Cardiac fibroblast (primary cell): ENCODE data around the gene HSD17B11.
"Not testable (repeated sequence)": the region's sequence is repeated elsewhere in the genome, so short reads cannot be mapped to it uniquely, and the experiment has no call there.

Experiments
- DNase-seq, 2 donors: peaks; one replicate each; pipeline versions ENCODE4 v3.0.0 to v3.0.0-alpha.2; 2010; ENCODE audit warnings: low read depth in 2 of 2
- H3K4me3 ChIP-seq, 2 donors: replicated peaks in 1 of 2; 1 replicate in 1 of 2; 2 replicates in 1 of 2; pipeline ENCODE4 v1.5.1; 2011; ENCODE audit warnings: low read depth in 2 of 2, low read length in 2 of 2, mild to moderate bottlenecking in 2 of 2, moderate library complexity in 1 of 2
- TF ChIP-seq, protein P1 (sequence below): IDR thresholded peaks from one replicate; pipeline ENCODE4 v1.5.1; 2011; ENCODE audit warnings: low read depth, mild to moderate bottlenecking, low read length, inconsistent platforms

Gene HSD17B11

DNA sequence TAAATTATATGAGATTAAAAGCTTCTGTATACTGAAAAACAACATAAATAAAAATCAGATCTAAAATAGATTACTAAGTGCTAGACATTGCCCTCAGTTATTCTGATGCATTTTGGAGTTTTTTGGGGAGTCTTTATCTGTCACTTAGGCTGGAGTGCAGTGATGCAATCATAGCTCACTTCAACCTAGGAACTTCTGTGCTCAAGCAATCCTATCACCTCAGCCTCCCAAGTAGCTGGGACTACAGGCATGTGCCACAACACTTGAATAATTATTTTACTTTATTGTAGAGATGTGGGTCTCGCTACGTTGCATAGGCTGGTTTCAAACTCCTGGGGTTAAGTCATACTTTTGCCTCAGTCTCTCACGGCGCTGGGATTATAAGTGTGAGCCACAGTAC is 31.7 kb downstream of the HSD17B11 start:
- TF ChIP-seq, protein P1, sequence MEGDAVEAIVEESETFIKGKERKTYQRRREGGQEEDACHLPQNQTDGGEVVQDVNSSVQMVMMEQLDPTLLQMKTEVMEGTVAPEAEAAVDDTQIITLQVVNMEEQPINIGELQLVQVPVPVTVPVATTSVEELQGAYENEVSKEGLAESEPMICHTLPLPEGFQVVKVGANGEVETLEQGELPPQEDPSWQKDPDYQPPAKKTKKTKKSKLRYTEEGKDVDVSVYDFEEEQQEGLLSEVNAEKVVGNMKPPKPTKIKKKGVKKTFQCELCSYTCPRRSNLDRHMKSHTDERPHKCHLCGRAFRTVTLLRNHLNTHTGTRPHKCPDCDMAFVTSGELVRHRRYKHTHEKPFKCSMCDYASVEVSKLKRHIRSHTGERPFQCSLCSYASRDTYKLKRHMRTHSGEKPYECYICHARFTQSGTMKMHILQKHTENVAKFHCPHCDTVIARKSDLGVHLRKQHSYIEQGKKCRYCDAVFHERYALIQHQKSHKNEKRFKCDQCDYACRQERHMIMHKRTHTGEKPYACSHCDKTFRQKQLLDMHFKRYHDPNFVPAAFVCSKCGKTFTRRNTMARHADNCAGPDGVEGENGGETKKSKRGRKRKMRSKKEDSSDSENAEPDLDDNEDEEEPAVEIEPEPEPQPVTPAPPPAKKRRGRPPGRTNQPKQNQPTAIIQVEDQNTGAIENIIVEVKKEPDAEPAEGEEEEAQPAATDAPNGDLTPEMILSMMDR = no peak
- no peak overlapping the region for H3K4me3 ChIP-seq
- DNase-seq = no peak

DNA sequence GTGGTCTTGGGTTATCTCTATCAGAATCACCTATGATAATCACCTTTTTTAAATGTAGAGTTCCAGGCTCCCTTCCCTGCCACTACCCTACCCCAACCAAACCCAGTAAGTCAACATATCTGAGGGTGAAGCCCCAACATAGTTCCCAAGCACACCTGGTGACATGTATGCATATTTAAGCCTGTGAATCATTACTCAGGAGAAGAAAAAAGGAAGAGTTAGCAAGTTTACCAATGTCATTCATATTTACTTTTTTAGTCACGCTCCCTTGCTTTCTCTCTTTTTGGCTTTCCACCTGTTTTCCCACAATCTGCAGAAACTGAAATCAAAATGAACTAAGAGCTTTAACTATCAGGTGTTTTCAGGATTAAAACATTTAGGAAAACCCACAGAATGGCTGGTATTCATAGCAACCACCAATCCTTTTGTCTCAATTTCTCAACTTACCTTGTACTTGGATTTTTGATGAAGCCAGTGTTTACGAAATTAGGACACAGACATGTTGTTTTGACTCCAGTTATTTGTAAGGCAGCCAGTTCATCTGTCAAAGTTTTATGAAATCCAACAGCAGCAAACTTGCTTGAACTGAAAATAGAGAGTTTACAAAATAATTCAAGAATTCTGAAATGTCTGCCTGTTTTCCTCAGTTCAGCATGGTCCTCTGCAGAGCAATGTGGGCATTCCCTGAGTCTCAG is 34.0 kb downstream of the HSD17B11 start:
- TF ChIP-seq, protein P1 = no peak
- DNase-seq = no peak

DNA sequence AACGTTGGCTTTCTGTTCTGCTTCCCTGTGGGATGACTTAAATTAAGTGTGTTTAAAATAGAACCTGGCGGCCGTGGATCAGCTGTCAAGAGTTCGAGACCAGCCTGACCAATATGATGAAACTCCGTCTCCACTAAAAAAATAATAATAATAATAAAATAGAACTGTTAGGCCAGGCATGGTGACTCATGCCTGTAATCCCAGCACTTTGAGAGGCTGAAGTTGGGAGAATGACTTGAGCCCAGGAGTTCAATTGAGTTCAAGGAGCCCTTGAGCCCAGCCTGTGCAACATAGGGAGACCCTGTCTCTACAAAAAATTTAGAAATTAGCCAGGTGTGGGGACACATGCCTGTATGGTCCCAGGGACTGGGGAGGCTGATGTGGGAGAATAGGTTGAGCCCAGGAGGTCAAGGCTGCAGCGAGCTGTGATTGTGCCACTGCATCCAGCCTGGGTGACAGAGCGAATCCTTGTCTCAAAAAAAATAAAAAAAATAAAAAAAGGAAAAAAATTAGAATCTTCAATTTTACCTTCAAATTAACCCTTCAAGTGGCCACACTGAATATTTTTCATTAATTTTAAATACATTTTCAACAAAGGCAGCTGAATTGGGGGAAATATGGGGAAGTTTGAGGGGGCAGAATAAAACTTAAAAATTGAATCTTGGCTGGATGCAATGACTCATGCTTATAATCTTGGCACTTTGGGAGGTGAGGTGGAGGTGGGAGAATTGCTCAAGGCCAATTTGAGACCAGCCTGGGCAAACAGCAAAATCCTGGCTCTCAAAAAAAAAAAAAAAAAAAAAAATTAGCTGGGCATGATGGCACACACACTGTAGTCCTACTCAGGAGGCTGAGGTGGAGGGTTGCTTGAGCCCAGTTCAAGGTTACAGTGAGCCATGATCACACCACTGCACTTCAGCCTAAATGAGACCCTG is 36.6 kb downstream of the HSD17B11 start:
- peak; percentile 33 to 68 for DNase-seq
- no peak overlapping the region for H3K4me3 ChIP-seq
- TF ChIP-seq, protein P1 = no peak

More for the DNA sequence above, 34.0 kb downstream of the HSD17B11 start:
- no peak overlapping the region for H3K4me3 ChIP-seq

DNA sequence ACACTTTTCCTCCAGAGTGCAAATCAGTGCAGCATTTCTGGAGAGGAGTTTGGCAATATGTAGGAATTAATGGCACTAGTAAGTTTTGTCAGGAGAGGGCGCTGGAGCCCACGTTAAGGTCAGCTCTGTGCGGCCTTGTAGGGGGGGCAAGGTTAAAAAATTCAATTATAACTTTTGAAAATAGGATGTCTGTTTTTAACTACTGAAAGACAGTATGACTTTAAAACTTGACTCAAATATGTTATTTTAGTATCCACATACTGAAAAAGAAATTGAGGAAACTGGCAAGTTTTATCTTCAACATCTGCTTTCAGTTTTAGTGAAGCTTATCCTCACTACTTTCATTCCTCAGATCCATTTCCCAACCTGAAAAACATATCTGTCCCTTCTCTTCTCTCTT is 37.4 kb downstream of the HSD17B11 start:
- TF ChIP-seq, protein P1 = peak; percentile 71
- no peak overlapping the region for H3K4me3 ChIP-seq
- DNase-seq = peak; percentile 67 to 79

DNA sequence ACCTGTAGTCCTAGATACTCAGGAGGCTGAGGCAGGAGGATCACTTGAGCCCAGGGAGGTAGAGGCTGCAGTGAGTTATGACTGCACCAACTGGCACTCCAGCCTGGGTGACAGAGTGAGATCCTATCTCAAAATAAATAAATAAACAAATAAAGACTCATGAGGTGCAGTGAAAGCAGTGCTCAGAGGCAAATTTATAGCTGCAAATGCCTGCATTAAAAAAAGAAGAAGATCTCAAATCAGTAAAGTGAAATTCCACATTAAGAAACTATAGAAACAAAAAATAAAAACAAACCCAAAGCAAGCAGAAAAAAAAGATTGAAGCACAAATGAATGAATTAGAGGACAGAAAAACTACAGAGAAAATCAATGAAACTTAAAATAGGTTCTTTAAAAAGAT is 45.8 kb downstream of the HSD17B11 start:
- TF ChIP-seq, protein P1 = no peak
- DNase-seq = no peak

DNA sequence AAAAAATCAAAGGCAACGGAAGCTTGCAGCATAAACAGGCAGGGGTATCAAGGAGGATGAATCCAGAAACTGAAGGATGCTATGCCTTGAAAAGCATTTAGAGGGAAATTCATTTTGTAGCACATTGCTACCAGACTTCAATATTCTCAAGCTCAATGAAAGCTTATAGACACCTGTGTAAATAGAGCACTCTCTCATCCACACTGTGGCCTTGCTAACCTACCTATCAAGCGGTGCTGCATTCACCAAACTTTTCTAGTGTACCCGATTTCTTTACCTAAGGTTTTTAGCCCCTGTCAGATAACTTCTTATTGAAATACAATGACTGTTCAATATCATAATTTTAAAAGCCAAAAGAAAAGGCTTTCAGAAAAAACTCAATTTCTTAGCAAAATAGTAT is 48.1 kb downstream of the HSD17B11 start:
- H3K4me3 ChIP-seq = no peak overlapping the region
- no peak for DNase-seq
- TF ChIP-seq, protein P1 = no peak

More for the DNA sequence above, 45.8 kb downstream of the HSD17B11 start:
- H3K4me3 ChIP-seq = no peak overlapping the region

DNA sequence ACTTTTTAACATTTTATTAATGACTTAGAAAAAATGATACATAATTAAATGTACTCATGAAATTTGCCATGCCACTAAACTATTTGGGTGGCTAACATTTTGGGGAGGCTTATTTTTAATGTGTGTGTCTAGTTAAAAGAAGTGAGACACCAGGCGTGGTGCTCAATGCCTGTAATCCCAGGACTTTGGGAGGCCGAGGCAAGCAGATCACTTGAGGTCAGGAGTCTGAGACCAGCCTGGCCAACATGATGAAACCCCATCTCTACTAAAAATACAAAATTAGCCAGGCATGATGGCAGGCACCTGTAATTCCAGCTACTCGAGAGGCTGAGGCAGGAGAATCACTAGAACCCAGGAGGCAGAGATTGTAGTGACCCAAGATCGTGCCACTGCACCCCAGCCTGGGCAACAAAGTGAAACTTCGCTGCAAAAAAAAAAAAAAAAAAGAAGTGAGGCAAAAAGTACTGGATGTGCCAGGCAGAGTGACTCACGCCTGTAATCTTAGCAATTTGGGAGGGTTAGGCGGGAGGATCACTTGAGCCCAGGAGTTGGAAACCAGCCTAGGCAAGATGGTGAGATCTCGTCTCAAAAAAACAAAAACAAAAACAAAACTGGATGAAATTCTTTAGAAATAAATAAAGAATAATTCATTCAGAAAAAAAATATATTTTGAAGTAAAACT is 48.9 kb downstream of the HSD17B11 start:
- DNase-seq = peak; percentile 75 to 82
- not testable (repeated sequence) for H3K4me3 ChIP-seq
